Measurements from ENCODE around the gene TMEM225B.
A peak's percentile ranks its signal among the peaks of the same experiment; 100 is the strongest.
"Not testable (repeated sequence)": the region's sequence is repeated elsewhere in the genome, so short reads cannot be mapped to it uniquely, and the experiment has no call there.

The TMEM225B gene

GRCh38 chr7:99579281-99579955 lies 18.6 kb upstream of the TMEM225B start:
- no peak for DNase-seq (ENCODE audit: low read depth)

- DNase-seq (ENCODE audit: low read depth), result peak; percentile 58
These were observed 17.9 kb upstream of the TMEM225B start for GRCh38 chr7:99579956-99580777.

GRCh38 chr7:99580778-99581332 lies 17.2 kb upstream of the TMEM225B start:
- not testable (repeated sequence) for DNase-seq (ENCODE audit: low read depth)

GRCh38 chr7:99588868-99589267 lies 9.2 kb upstream of the TMEM225B start:
- no peak for DNase-seq (ENCODE audit: low read depth)

GRCh38 chr7:99594948-99595745 lies 2.9 kb upstream of the TMEM225B start:
- DNase-seq (ENCODE audit: low read depth), result no peak

GRCh38 chr7:99596408-99596955 lies 1.6 kb upstream of the TMEM225B start:
- no peak for DNase-seq (ENCODE audit: low read depth)

GRCh38 chr7:99599836-99600235 lies 1.8 kb downstream of the TMEM225B start:
- DNase-seq (ENCODE audit: low read depth), result no peak

GRCh38 chr7:99601656-99602310 lies 3.7 kb downstream of the TMEM225B start:
- DNase-seq (ENCODE audit: low read depth), result no peak

GRCh38 chr7:99605527-99605926 lies 7.5 kb downstream of the TMEM225B start:
- DNase-seq (ENCODE audit: low read depth), result no peak

- DNase-seq (ENCODE audit: low read depth), result no peak
These were observed 8.5 kb downstream of the TMEM225B start for GRCh38 chr7:99606531-99606930.

- DNase-seq (ENCODE audit: low read depth), result no peak
These were observed 9.5 kb downstream of the TMEM225B start for GRCh38 chr7:99607548-99607947.

GRCh38 chr7:99614495-99614894 lies 16.4 kb downstream of the TMEM225B start:
- no peak for DNase-seq (ENCODE audit: low read depth)

GRCh38 chr7:99615989-99616358 lies 17.9 kb downstream of the TMEM225B start:
- DNase-seq (ENCODE audit: low read depth), result no peak

- peak; percentile 76 for DNase-seq (ENCODE audit: low read depth)
These were observed 18.5 kb downstream of the TMEM225B start, which contains the start of gene ZSCAN25 for GRCh38 chr7:99616359-99617191. Gene ZSCAN25 (plus strand): TSS chr7:99616946. CDS start chr7:99619607, 2,661 bp downstream.

GRCh38 chr7:99617192-99617781 lies 19.2 kb downstream of the TMEM225B start:
- DNase-seq (ENCODE audit: low read depth), result no peak

GRCh38 chr7:99618726-99619125 lies 20.7 kb downstream of the TMEM225B start:
- no peak for DNase-seq (ENCODE audit: low read depth)

- DNase-seq (ENCODE audit: low read depth), result no peak
These were observed 21.6 kb downstream of the TMEM225B start for GRCh38 chr7:99619571-99620130.

- no peak for DNase-seq (ENCODE audit: low read depth)
These were observed 23.2 kb downstream of the TMEM225B start for GRCh38 chr7:99621271-99621670.

- no peak for DNase-seq (ENCODE audit: low read depth)
These were observed 24.5 kb downstream of the TMEM225B start for GRCh38 chr7:99622596-99622995.
